NCI-H1105 (cell line): ENCODE measurements around the gene TMEM269.
A peak's percentile ranks its signal among the peaks of the same experiment; 100 is the strongest.

ENCODE experiments used
- DNase-seq: peaks from one replicate; lab custom pipeline; 2025; lab: John Stamatoyannopoulos, UW

TMEM269 gene

GRCh38 chr1:42784946-42785693 is at the start of gene TMEM269:
TMEM269 (plus strand) TSS chr1:42784991; CDS start chr1:42789894, 4,903 bp downstream.
- no peak for DNase-seq

GRCh38 chr1:42735056-42735455 is 49.7 kb upstream of the TMEM269 start:
- no peak for DNase-seq

- DNase-seq = no peak
Observed at GRCh38 chr1:42735477-42736105, 49.2 kb upstream of the TMEM269 start.

- DNase-seq = no peak
Observed at GRCh38 chr1:42736152-42736551, 48.6 kb upstream of the TMEM269 start.

- no peak for DNase-seq
Observed at GRCh38 chr1:42736571-42737200, 48.1 kb upstream of the TMEM269 start.

- DNase-seq = no peak
Observed at GRCh38 chr1:42737257-42737656, 47.5 kb upstream of the TMEM269 start.

- DNase-seq = no peak
Observed at GRCh38 chr1:42737986-42738677, 46.7 kb upstream of the TMEM269 start.

GRCh38 chr1:42738678-42739226 is 46.0 kb upstream of the TMEM269 start:
- no peak for DNase-seq

- DNase-seq = no peak
Observed at GRCh38 chr1:42739753-42740700, 44.8 kb upstream of the TMEM269 start, which contains the start of gene CLDN19. CLDN19 (minus strand) TSS chr1:42740236; CDS start chr1:42740063, 173 bp downstream.

GRCh38 chr1:42740851-42741580 is 43.8 kb upstream of the TMEM269 start:
- no peak for DNase-seq

- no peak for DNase-seq
Observed at GRCh38 chr1:42741706-42742105, 43.1 kb upstream of the TMEM269 start.

- no peak for DNase-seq
Observed at GRCh38 chr1:42742141-42742540, 42.6 kb upstream of the TMEM269 start.

GRCh38 chr1:42742617-42743316 is 42.0 kb upstream of the TMEM269 start:
- no peak for DNase-seq

- DNase-seq = peak; percentile 11
Observed at GRCh38 chr1:42743317-42744147, 41.3 kb upstream of the TMEM269 start.

- no peak for DNase-seq
Observed at GRCh38 chr1:42744148-42744413, 40.7 kb upstream of the TMEM269 start.

GRCh38 chr1:42745851-42746250 is 38.9 kb upstream of the TMEM269 start:
- DNase-seq = no peak

- no peak for DNase-seq
Observed at GRCh38 chr1:42746436-42747105, 38.2 kb upstream of the TMEM269 start.

GRCh38 chr1:42747125-42747524 is 37.7 kb upstream of the TMEM269 start:
- peak; percentile 41 for DNase-seq
